Stomach (tissue), 4 donors: ENCODE data around the gene LY9.
A peak's percentile ranks its signal among the peaks of the same experiment; 100 is the strongest.

Source experiments
- POLR2A ChIP-seq, 4 donors: fragments of 450-650 bp; IDR thresholded peaks; one replicate each; pipeline ENCODE4 v1.6.1; 2016; ENCODE audit warnings: antibody characterized with exemption in 4 of 4, control low read depth in 2 of 4, mild to moderate bottlenecking in 1 of 4, moderate library complexity in 1 of 4
- POLR2AphosphoS5 ChIP-seq, 3 donors: sonication (generic); formaldehyde crosslinking; IDR thresholded peaks; one replicate each; pipeline ENCODE4 v1.6.1; 2016; ENCODE audit warnings: antibody characterized with exemption in 3 of 3

DNA sequence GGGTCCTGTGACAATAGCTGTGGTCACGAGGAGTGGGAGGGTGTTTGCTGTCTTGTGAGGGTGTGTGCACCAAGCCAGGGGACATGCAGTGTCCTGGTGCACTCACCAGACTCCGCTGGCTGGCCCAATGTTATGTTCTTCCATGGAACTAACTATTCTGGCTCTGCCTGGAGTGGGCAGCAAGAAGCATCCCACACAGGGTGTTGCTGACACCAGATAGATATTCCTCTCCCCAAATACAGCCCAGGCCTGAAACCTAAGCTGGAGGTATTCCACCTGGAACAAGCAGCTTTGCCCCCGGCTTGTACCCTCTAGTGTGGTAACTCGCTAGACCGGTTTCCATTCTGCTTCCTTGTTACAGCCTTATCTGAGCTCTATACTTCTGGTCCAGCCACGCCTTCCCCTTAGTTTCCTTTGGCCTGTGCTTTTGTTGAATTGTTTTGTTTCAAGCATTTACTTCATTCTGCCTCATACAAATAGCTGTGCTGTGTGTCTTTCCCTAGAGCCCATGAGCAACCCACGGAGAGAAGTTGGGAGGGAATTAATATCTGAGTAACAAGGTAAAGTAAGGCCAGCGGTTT lies 14.7 kb upstream of the LY9 start:
- TF ChIP-seq POLR2A (IDR thresholded peaks at IDR 0.05) = no peak
- peak in 2 of 3 donors; percentile 63 to 85 for TF ChIP-seq POLR2AphosphoS5 (IDR thresholded peaks at IDR 0.05)
